ENCODE results near the gene TTC21B. TPM values are rescaled to one million over a fixed set of nuclear protein-coding genes. Genes with fewer than 3 reads are reported as not detected.
A peak's percentile ranks its signal among the peaks of the same experiment; 100 is the strongest.
"Not testable (repeated sequence)": the region's sequence is repeated elsewhere in the genome, so short reads cannot be mapped to it uniquely, and the experiment has no call there.

Gene TTC21B
- total RNA-seq, result 10 to 100 TPM; 27.6 to 79.2 (median 36.9) TPM

- no peaks in the 10 kb centered on the region for H3K27me3 ChIP-seq
- peak; percentile 93 to 94 for DNase-seq
- intact Hi-C loops (cut with DNase I; ENCODE audit: low total_unique reads), result no loop called here
- H3K4me3 ChIP-seq, result peak within 1 kb of the TSS; percentile 69 to 88
- no peaks in the 10 kb centered on the region for H3K36me3 ChIP-seq
- peak within 1 kb of the TSS; percentile 84 to 90 for H3K27ac ChIP-seq
- peak; percentile 58 to 84 (median 72) for TF ChIP-seq CTCF (IDR thresholded peaks at IDR 0.05)
- TF ChIP-seq POLR2A (IDR thresholded peaks at IDR 0.05), result peak; percentile 54 to 75
- H3K4me1 ChIP-seq, result no peaks in the 10 kb centered on the region
- H3K9me3 ChIP-seq, result no peaks in the 10 kb centered on the region
These were observed at the start of gene TTC21B for GRCh38 chr2:165953655-165954606. Gene TTC21B, minus strand, starts transcription at chr2:165953776. Its CDS starts 71 bp downstream, at chr2:165953705.

- intact Hi-C loops (cut with DNase I; ENCODE audit: low total_unique reads), result no loop called here
- no peaks in the 10 kb centered on the region for H3K27me3 ChIP-seq
- no peak overlapping the region for H3K4me3 ChIP-seq
- no peak for DNase-seq
- no peak overlapping the region for H3K27ac ChIP-seq
- H3K9me3 ChIP-seq, result no peaks in the 10 kb centered on the region
- H3K36me3 ChIP-seq, result no peaks in the 10 kb centered on the region
- TF ChIP-seq CTCF (IDR thresholded peaks at IDR 0.05) (no peak), POLR2A (IDR thresholded peaks at IDR 0.05) (no peak)
- H3K4me1 ChIP-seq, result no peaks in the 10 kb centered on the region
These were observed 46.8 kb upstream of the TTC21B start for GRCh38 chr2:166000401-166000800.

- no peak for DNase-seq
- Histone ChIP-seq H3K4me3 (no peak overlapping the region), H3K36me3 (no peaks in the 10 kb centered on the region), H3K27ac (no peak overlapping the region), H3K27me3 (no peaks in the 10 kb centered on the region), H3K9me3 (no peaks in the 10 kb centered on the region), H3K4me1 (no peaks in the 10 kb centered on the region)
- intact Hi-C loops (cut with DNase I; ENCODE audit: low total_unique reads), result no loop called here
- TF ChIP-seq POLR2A (IDR thresholded peaks at IDR 0.05), result no peak
- TF ChIP-seq CTCF (IDR thresholded peaks at IDR 0.05), result no peak
These were observed 37.3 kb upstream of the TTC21B start for GRCh38 chr2:165990846-165991245.

- Histone ChIP-seq H3K4me1 (no peaks in the 10 kb centered on the region), H3K27ac (no peak overlapping the region), H3K4me3 (no peak overlapping the region), H3K36me3 (no peaks in the 10 kb centered on the region), H3K27me3 (no peaks in the 10 kb centered on the region), H3K9me3 (no peaks in the 10 kb centered on the region)
- no peak for DNase-seq
- intact Hi-C loops (cut with DNase I; ENCODE audit: low total_unique reads), result no loop called here
- TF ChIP-seq POLR2A (IDR thresholded peaks at IDR 0.05), result no peak
- no peak for TF ChIP-seq CTCF (IDR thresholded peaks at IDR 0.05)
These were observed 36.3 kb upstream of the TTC21B start for GRCh38 chr2:165989851-165990250.

- no peaks in the 10 kb centered on the region for H3K4me1 ChIP-seq
- H3K4me3 ChIP-seq, result no peak overlapping the region
- H3K27me3 ChIP-seq, result no peaks in the 10 kb centered on the region
- no peaks in the 10 kb centered on the region for H3K36me3 ChIP-seq
- TF ChIP-seq CTCF (IDR thresholded peaks at IDR 0.05) (no peak), POLR2A (IDR thresholded peaks at IDR 0.05) (no peak)
- no peak for DNase-seq
- H3K27ac ChIP-seq, result no peak overlapping the region
- intact Hi-C loops (cut with DNase I; ENCODE audit: low total_unique reads), result no loop called here
- no peaks in the 10 kb centered on the region for H3K9me3 ChIP-seq
These were observed 31.5 kb upstream of the TTC21B start for GRCh38 chr2:165985120-165985519.

GRCh38 chr2:165972161-165972560, 18.6 kb upstream of the TTC21B start:
- H3K4me1 ChIP-seq; DNase-seq; H3K9me3 ChIP-seq; H3K27ac ChIP-seq; H3K36me3 ChIP-seq; intact Hi-C loops (cut with DNase I; ENCODE audit: low total_unique reads); H3K27me3 ChIP-seq; H3K4me3 ChIP-seq: not testable (repeated sequence)
